B cell (primary cell): ENCODE data around the gene MAP1LC3B2. TPM values are rescaled to one million over a fixed set of nuclear protein-coding genes. Genes with fewer than 3 reads are reported as not detected.

Experiments
- ATAC-seq: fragments of 200-7000 bp; cut with Tn5 transposase; one replicate; pipeline ENCODE4 v1.10.0; 2021; ENCODE audit warnings: low read depth, mild to moderate bottlenecking, moderate number of reproducible peaks, moderate library complexity
- CTCF ChIA-PET: fragments of 350-600 bp; sonication (Branson Sonifier 250); formaldehyde crosslinking; loops from one replicate; lab custom pipeline; 2021; ENCODE audit warnings: antibody characterized with exemption, inconsistent platforms; lab: Charles Lee
- POLR2A ChIA-PET: fragments of 350-600 bp; sonication (Branson Sonifier 250); formaldehyde crosslinking; loops from one replicate; lab custom pipeline; 2021; ENCODE audit warnings: antibody characterized with exemption; lab: Charles Lee
- DNase-seq: peaks from one replicate; pipeline ENCODE4 v3.0.0; 2013
- H2AFZ ChIP-seq: 2 replicates; pipeline ENCODE4 v1.6.1; 2012; ENCODE audit warnings: mild to moderate bottlenecking, low read depth, low read length; ENCODE audit not compliant: insufficient read depth, poor library complexity, severe bottlenecking
- H3K27ac ChIP-seq, 2 donors: 1 replicate in 1 of 2; 2 replicates in 1 of 2; pipeline ENCODE4 v1.5.1; 2012 to 2013; ENCODE audit warnings: low read length in 2 of 2, mild to moderate bottlenecking in 2 of 2, moderate library complexity in 1 of 2
- H3K27me3 ChIP-seq, 4 experiments: fragments of 200-600 bp in 1 of 4; sonication (generic) in 1 of 4; replicated peaks in 1 of 4; 1 replicate in 2 of 4; 2 replicates in 2 of 4; pipeline versions ENCODE4 v1.6.1 to v1.7.0; 2013 to 2016; ENCODE audit warnings: low read length in 3 of 4, mild to moderate bottlenecking in 2 of 4, mixed read lengths in 1 of 4, moderate library complexity in 1 of 4; ENCODE audit not compliant: insufficient read depth in 4 of 4, control insufficient read depth in 3 of 4; ENCODE audit errors: control extremely low read depth in 1 of 4
- H3K36me3 ChIP-seq, 2 experiments: replicated peaks in 1 of 2; 1 replicate in 1 of 2; 2 replicates in 1 of 2; pipeline versions ENCODE4 v1.6.1 to v1.7.1; 2013; ENCODE audit warnings: low read length in 1 of 2; ENCODE audit not compliant: insufficient read depth in 2 of 2, control insufficient read depth in 1 of 2; ENCODE audit errors: control extremely low read depth in 1 of 2, extremely low read depth in 1 of 2
- H3K4me1 ChIP-seq, 2 donors: fragments of 200-600 bp in 1 of 2; sonication (generic) in 1 of 2; 1 replicate in 1 of 2; 2 replicates in 1 of 2; pipeline versions ENCODE4 v1.5.1 to v1.6.1; 2013 to 2017; ENCODE audit warnings: low read length in 2 of 2; ENCODE audit not compliant: control insufficient read depth in 2 of 2, insufficient read depth in 2 of 2
- H3K4me2 ChIP-seq: replicated peaks from 2 replicates; pipeline ENCODE3; 2012; ENCODE audit warnings: mild to moderate bottlenecking, low read depth, low read length; ENCODE audit not compliant: poor library complexity, severe bottlenecking
- H3K4me3 ChIP-seq, 5 experiments: fragments of 200-600 bp in 1 of 5; sonication (generic) in 1 of 5; 1 replicate in 3 of 5; 2 replicates in 2 of 5; pipeline versions ENCODE4 v1.5.1 to v1.7.0; 2011 to 2016; ENCODE audit warnings: low read length in 4 of 5, mild to moderate bottlenecking in 4 of 5, low read depth in 2 of 5, control low read depth in 1 of 5, moderate library complexity in 1 of 5; ENCODE audit not compliant: insufficient read depth in 1 of 5; ENCODE audit errors: control extremely low read depth in 1 of 5, extremely low read depth in 1 of 5
- H3K79me2 ChIP-seq: fragments of 200-600 bp; sonication (generic); one replicate; pipeline ENCODE4 v1.6.0; 2016; ENCODE audit warnings: low read length; ENCODE audit not compliant: control insufficient read depth, insufficient read depth
- H3K9ac ChIP-seq: fragments of 200-600 bp; sonication (generic); 2 replicates; pipeline ENCODE4 v1.6.1; 2017; ENCODE audit warnings: mild to moderate bottlenecking, low read length, moderate library complexity
- H3K9me3 ChIP-seq, 3 donors: one replicate each; pipeline versions ENCODE4 v1.6.1 to v1.7.1; 2013; ENCODE audit warnings: low read length in 2 of 3; ENCODE audit not compliant: control insufficient read depth in 2 of 3, insufficient read depth in 1 of 3; ENCODE audit errors: control extremely low read depth in 1 of 3
- H4K20me1 ChIP-seq: 2 replicates; pipeline ENCODE4 v1.6.0; 2012; ENCODE audit warnings: mild to moderate bottlenecking, low read length; ENCODE audit not compliant: insufficient read depth, control insufficient read depth, poor library complexity, severe bottlenecking
- H3K27ac Mint-ChIP-seq: one replicate; pipeline ENCODE4 v1.8.0; 2021; ENCODE audit warnings: mixed read lengths
- H3K27me3 Mint-ChIP-seq: one replicate; pipeline ENCODE4 v1.8.0; 2021; ENCODE audit warnings: mixed read lengths
- H3K4me1 Mint-ChIP-seq: one replicate; pipeline ENCODE4 v1.8.0; 2021; ENCODE audit warnings: mixed read lengths
- H3K4me3 Mint-ChIP-seq: one replicate; pipeline ENCODE4 v1.8.0; 2021; ENCODE audit warnings: mixed read lengths
- H3K9me3 Mint-ChIP-seq: one replicate; pipeline ENCODE4 v1.8.0; 2022; ENCODE audit warnings: mixed read lengths; ENCODE audit not compliant: insufficient read depth
- CTCF ChIP-seq: fragments of 200-600 bp; IDR thresholded peaks from one replicate; pipeline ENCODE4 v1.8.0; 2022; ENCODE audit warnings: antibody characterized with exemption, mild to moderate bottlenecking
- EZH2 ChIP-seq: IDR thresholded peaks from 2 replicates; pipeline ENCODE4 v1.6.1; 2012; ENCODE audit warnings: borderline replicate concordance, low read depth, mild to moderate bottlenecking, moderate library complexity, low read length; ENCODE audit not compliant: insufficient read depth, poor library complexity, severe bottlenecking
- WGBS: methylation state at CpG from one replicate; pipeline ENCODE4 v1.1.5; 2013; ENCODE audit warnings: missing lambda C conversion rate; ENCODE audit not compliant: insufficient coverage; 5-methylcytosine and 5-hydroxymethylcytosine counted together
- intact Hi-C: fragments of 100-400 bp; cut with micrococcal nuclease; formaldehyde crosslinking; loops from one replicate; pipeline ENCODE4 v1.10.0; 2022
- polyA plus RNA-seq: library from polyadenylated mRNA; depleted of rRNA; stranded (reverse); fragments of >200 nt; gene quantifications from 2 replicates; pipeline ENCODE4 v1.2.3, GENCODE V29; 2012
- total RNA-seq, 2 donors: library from RNA; stranded (reverse); fragments of 120-200 nt in 1 of 2; gene quantifications; 1 replicate in 1 of 2; 2 replicates in 1 of 2; pipeline versions ENCODE4 v1.2.3 to v1.2.4, GENCODE V29; 2013 to 2022

MAP1LC3B2 gene
- total and polyA plus RNA-seq, 2 donors (not counting 1 experiment from before 2014, with no cell fraction given) = 0.28 to 1.0 TPM

DNA sequence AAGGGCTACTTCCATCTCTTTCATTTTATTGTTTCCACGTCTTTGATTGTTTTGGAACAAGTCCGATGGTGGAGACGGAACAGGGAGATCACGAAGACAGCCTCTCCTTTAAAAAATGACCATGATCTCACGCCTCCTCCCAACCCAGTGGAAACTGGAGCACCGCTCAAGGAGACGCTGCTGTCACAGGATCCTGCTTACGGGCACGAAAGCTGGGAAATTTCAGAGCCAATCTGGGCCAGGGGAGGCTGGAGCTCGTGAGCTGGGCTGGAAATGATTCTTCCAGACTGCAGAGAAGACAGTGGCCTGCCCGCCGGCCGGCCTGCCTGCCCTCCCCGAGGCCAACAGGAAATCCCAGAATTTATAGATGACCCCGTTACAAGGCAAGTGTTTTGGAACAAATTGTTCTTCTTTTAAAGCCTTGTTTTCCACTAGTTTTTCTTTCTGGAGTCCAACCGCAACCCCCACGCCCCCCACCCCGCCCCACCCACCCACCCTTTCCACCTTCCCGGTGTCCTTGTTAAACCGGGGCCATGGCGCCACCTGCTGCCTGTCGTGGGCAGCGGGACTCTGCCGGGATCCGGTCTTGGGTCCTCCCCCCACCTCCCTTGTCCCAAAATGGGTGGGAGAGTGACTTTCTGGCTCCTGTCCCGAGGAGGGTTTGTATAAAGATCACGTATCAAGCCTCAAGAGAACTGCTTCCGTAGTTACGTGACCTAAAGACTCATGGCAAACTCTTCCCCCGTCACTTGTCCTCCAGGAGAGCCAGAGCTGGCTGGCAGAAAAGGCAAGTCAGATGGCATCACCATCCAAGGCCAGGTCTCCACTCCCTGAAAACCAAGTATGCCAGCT lies 40.3 kb downstream of the MAP1LC3B2 start:
- no peak for TF ChIP-seq EZH2
- peak; percentile 57 for TF ChIP-seq CTCF
- no peak overlapping the region for H3K9ac ChIP-seq
- ATAC-seq (peak; percentile 77), DNase-seq (peak; percentile 72)
- H3K36me3 ChIP-seq = no peaks in the 10 kb centered on the region
- ChIA-PET CTCF (interaction anchor here (0.5 to 4.5 kb wide), 39 partner anchors 9 to 616 kb away, joined by 3 to 37 read pairs (median 4); partner anchors contain the start of genes MAP1LC3B2 and MED13L), POLR2A (no interaction called here)
- H3K4me3 Mint-ChIP-seq = peak overlapping the region; percentile 64
- H4K20me1 ChIP-seq = no peaks in the 10 kb centered on the region
- H3K79me2 ChIP-seq = peaks cover 3% of the 10 kb centered on the region
- H3K4me1 ChIP-seq = peaks cover 22 to 29% of the 10 kb centered on the region in 2 donors
- peaks cover 33% of the 10 kb centered on the region for H3K4me1 Mint-ChIP-seq
- WGBS = 63% methylated on average over 19 of the region's 30 CpGs
- peaks cover 0 to 9% (median under 1%) of the 10 kb centered on the region in 4 experiments for H3K27me3 ChIP-seq
- H3K9me3 Mint-ChIP-seq = no peaks in the 10 kb centered on the region
- no peaks in the 10 kb centered on the region for H3K9me3 ChIP-seq
- peak overlapping the region in 1 of 5 experiments; percentile 23 for H3K4me3 ChIP-seq
- H3K27me3 Mint-ChIP-seq = no peaks in the 10 kb centered on the region
- H3K27ac Mint-ChIP-seq = peak overlapping the region; percentile 74
- no peak overlapping the region for H3K27ac ChIP-seq
- peak overlapping the region; percentile 37 for H2AFZ ChIP-seq
- intact Hi-C loops = loop anchor here (1.0 to 10.0 kb wide), 5 partner anchors 65 to 601 kb away; partner anchors contain the start of gene MED13L
- H3K4me2 ChIP-seq = peak overlapping the region; percentile 53
